ENCODE results near the gene EMP1. TPM values are rescaled to one million over a fixed set of nuclear protein-coding genes. Genes with fewer than 3 reads are reported as not detected.

EMP1 gene
- total RNA-seq, 2 donors from 2014 or later: 265 to 667 TPM

DNA sequence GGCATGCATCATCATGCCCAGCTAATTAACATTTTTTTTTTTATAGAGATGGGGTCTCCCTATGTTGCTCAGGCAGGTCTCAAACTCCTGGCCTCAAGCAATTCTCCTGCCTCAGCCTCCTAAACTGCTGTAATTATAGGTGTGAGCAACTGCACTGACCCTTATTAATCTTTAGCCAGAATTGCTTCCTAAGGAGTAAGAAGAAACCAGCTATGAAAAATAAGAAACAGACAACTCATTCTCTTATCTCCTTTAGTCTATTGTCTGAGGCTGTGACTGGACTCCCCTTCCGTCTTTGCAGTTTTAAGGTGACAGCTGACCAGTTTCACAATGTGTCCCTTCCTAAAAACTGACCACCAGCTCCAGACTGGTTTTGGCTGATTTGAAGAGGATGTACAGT is 52.4 kb downstream of the EMP1 start:
- H3K4me1 ChIP-seq: no peaks in the 10 kb centered on the region
- no peak for DNase-seq
- intact Hi-C loops (cut with DNase I): no loop called here
- no peak overlapping the region for H3K27ac ChIP-seq
- no peaks in the 10 kb centered on the region for H3K36me3 ChIP-seq
- no peaks in the 10 kb centered on the region for H3K27me3 ChIP-seq
- TF ChIP-seq, protein P1, sequence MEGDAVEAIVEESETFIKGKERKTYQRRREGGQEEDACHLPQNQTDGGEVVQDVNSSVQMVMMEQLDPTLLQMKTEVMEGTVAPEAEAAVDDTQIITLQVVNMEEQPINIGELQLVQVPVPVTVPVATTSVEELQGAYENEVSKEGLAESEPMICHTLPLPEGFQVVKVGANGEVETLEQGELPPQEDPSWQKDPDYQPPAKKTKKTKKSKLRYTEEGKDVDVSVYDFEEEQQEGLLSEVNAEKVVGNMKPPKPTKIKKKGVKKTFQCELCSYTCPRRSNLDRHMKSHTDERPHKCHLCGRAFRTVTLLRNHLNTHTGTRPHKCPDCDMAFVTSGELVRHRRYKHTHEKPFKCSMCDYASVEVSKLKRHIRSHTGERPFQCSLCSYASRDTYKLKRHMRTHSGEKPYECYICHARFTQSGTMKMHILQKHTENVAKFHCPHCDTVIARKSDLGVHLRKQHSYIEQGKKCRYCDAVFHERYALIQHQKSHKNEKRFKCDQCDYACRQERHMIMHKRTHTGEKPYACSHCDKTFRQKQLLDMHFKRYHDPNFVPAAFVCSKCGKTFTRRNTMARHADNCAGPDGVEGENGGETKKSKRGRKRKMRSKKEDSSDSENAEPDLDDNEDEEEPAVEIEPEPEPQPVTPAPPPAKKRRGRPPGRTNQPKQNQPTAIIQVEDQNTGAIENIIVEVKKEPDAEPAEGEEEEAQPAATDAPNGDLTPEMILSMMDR (IDR thresholded peaks at IDR 0.05): no peak
- H3K4me3 ChIP-seq: no peak overlapping the region
- no peak overlapping the region for H3K9ac ChIP-seq (ENCODE audit: low read depth in 2 of 2, low read length in 2 of 2)
- no peaks in the 10 kb centered on the region for H3K9me3 ChIP-seq

DNA sequence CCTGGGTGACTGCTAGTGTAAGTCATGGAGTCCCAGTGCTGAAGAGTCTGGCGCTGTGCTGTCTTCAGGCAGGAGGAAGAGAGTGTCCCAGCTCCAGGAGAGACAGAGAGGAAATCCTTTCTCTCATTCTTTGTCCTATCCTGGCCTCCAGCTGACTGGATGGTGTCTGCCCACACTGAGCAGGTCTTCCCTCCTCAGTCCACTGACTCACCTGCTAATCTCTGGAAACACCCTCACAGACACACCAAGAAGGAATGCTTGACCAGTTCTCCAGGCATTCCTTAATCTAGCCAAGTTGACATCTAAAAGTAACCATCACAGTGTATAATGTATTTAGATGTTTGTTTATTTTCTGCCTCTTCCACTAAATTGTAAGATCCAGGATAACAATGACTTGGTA is 53.9 kb downstream of the EMP1 start:
- Histone ChIP-seq H3K36me3 (no peaks in the 10 kb centered on the region), H3K9ac (ENCODE audit: low read depth in 2 of 2, low read length in 2 of 2) (no peak overlapping the region), H3K27me3 (no peaks in the 10 kb centered on the region), H3K9me3 (no peaks in the 10 kb centered on the region), H3K4me3 (no peak overlapping the region), H3K4me1 (no peaks in the 10 kb centered on the region), H3K27ac (no peak overlapping the region)
- no peak for DNase-seq
- intact Hi-C loops (cut with DNase I): no loop called here
- TF ChIP-seq, protein P1 (IDR thresholded peaks at IDR 0.05): no peak

DNA sequence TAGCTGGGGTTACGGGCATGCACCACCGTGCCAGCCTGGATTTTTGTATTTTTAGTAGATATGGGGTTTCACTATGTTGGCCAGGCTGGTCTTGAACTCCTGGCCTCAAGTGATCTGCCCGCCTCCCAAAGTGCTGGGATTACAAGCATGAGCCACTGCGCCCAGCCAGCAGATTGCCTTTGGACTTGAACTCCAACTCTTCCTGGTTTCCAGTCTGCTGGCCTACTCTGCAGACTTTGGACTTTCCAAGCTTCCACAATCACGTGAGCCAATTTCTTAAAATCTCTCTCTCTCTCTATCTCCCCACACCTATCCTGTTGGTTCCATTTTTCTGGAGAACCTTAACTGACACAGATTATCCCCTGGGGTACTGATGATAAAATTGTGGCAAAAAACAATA is 55.0 kb downstream of the EMP1 start:
- peak; percentile 50 for DNase-seq
- H3K4me3 ChIP-seq: no peak overlapping the region
- TF ChIP-seq, protein P1 (IDR thresholded peaks at IDR 0.05): no peak
- no peak overlapping the region for H3K27ac ChIP-seq
- no peak overlapping the region for H3K9ac ChIP-seq (ENCODE audit: low read depth in 2 of 2, low read length in 2 of 2)
- H3K36me3 ChIP-seq: no peaks in the 10 kb centered on the region
- H3K27me3 ChIP-seq: no peaks in the 10 kb centered on the region
- no peaks in the 10 kb centered on the region for H3K9me3 ChIP-seq
- intact Hi-C loops (cut with DNase I): no loop called here
- no peaks in the 10 kb centered on the region for H3K4me1 ChIP-seq

DNA sequence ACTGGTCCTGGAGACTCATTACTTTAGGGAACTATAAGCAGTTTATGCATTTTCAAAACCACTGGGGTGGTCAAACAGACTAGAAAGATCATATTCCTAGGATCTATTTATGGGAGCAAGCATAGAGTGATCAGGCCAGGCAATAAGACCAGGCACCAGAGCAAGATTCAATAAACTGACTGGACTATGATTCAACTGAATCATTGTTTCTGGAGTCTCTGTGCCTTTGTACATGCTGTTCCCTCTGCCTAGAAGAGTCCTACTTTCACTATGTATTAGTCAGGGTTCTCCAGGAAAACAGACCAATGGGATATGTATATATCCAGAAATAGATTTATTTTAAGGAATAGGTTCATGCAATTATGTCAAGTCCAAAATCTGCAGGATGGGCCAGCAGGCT is 55.5 kb downstream of the EMP1 start:
- no peaks in the 10 kb centered on the region for H3K9me3 ChIP-seq
- H3K4me3 ChIP-seq: no peak overlapping the region
- H3K4me1 ChIP-seq: no peaks in the 10 kb centered on the region
- TF ChIP-seq, protein P1 (IDR thresholded peaks at IDR 0.05): no peak
- H3K27ac ChIP-seq: no peak overlapping the region
- no peaks in the 10 kb centered on the region for H3K27me3 ChIP-seq
- DNase-seq: no peak
- H3K9ac ChIP-seq (ENCODE audit: low read depth in 2 of 2, low read length in 2 of 2): no peak overlapping the region
- H3K36me3 ChIP-seq: no peaks in the 10 kb centered on the region
- intact Hi-C loops (cut with DNase I): no loop called here

DNA sequence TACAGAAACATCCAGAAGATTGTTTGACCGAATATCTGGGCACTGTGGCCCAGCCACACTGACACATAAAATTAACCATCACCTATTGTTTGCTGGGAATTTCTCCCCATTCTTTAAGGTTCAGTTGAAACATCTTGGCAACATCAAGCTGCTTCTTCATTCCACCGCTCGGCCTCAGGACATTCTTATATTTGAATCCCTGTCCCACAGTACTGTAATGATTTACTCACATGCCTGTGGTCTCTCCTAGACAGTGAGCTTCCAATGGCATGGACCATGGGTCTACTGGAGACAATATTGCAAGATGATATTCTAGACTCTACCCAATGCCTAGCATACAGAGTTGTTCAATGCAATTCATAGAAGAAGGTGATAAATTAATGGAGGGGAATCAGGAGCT is 56.1 kb downstream of the EMP1 start:
- no peak overlapping the region for H3K27ac ChIP-seq
- TF ChIP-seq, protein P1 (IDR thresholded peaks at IDR 0.05): no peak
- no peak for DNase-seq

More for the DNA sequence above, 56.1 kb downstream of the EMP1 start:
- no peaks in the 10 kb centered on the region for H3K4me1 ChIP-seq
- intact Hi-C loops (cut with DNase I): no loop called here
- no peaks in the 10 kb centered on the region for H3K9me3 ChIP-seq
- no peaks in the 10 kb centered on the region for H3K27me3 ChIP-seq
- no peak overlapping the region for H3K4me3 ChIP-seq
- no peak overlapping the region for H3K9ac ChIP-seq (ENCODE audit: low read depth in 2 of 2, low read length in 2 of 2)
- H3K36me3 ChIP-seq: no peaks in the 10 kb centered on the region

All from colonic mucosa (tissue), 4 donors.